Muscle layer of colon (tissue), 2 donors: ENCODE measurements around the gene PPP6R2.
"Not testable (repeated sequence)": the region's sequence is repeated elsewhere in the genome, so short reads cannot be mapped to it uniquely, and the experiment has no call there.

ENCODE experiments used
- H3K27ac ChIP-seq: one replicate; pipeline ENCODE4 v1.7.0; 2013; ENCODE audit warnings: low read depth, mild to moderate bottlenecking, low read length, moderate library complexity
- H3K27me3 ChIP-seq, 2 donors: one replicate each; pipeline ENCODE4 v1.7.0; 2013; ENCODE audit warnings: low read length in 2 of 2, mild to moderate bottlenecking in 2 of 2; ENCODE audit not compliant: insufficient read depth in 2 of 2, control insufficient read depth in 1 of 2
- H3K36me3 ChIP-seq: one replicate; pipeline ENCODE4 v1.7.0; 2013; ENCODE audit warnings: mild to moderate bottlenecking, low read length; ENCODE audit not compliant: insufficient read depth
- H3K4me1 ChIP-seq: one replicate; pipeline ENCODE4 v1.7.0; 2013; ENCODE audit warnings: mild to moderate bottlenecking, low read length; ENCODE audit not compliant: insufficient read depth
- H3K4me3 ChIP-seq, 2 donors: one replicate each; pipeline ENCODE4 v1.7.0; 2013; ENCODE audit warnings: low read length in 2 of 2, low read depth in 1 of 2, mild to moderate bottlenecking in 1 of 2, moderate library complexity in 1 of 2
- H3K9ac ChIP-seq: one replicate; pipeline ENCODE4 v1.7.0; 2013; ENCODE audit warnings: low read length
- H3K9me3 ChIP-seq: one replicate; pipeline ENCODE4 v1.7.0; 2013; ENCODE audit warnings: mild to moderate bottlenecking, low read length
- donor health status: abdominal sarcoma.
- donor health status: Adenocarcinoma of cecum.

Gene PPP6R2

GRCh38 chr22:50398831-50399648, 55.9 kb downstream of the PPP6R2 start:
- Histone ChIP-seq H3K36me3 (peaks cover 22% of the 10 kb centered on the region), H3K9ac (no peak overlapping the region), H3K9me3 (no peaks in the 10 kb centered on the region), H3K4me1 (no peaks in the 10 kb centered on the region), H3K4me3 (no peak overlapping the region), H3K27ac (no peak overlapping the region), H3K27me3 (no peaks in the 10 kb centered on the region)

GRCh38 chr22:50399751-50400331, 56.7 kb downstream of the PPP6R2 start:
- no peak overlapping the region for H3K27ac ChIP-seq
- H3K27me3 ChIP-seq, result no peaks in the 10 kb centered on the region
- H3K36me3 ChIP-seq, result peaks cover 19% of the 10 kb centered on the region
- H3K9ac ChIP-seq, result no peak overlapping the region
- no peak overlapping the region for H3K4me3 ChIP-seq
- H3K9me3 ChIP-seq, result no peaks in the 10 kb centered on the region
- no peaks in the 10 kb centered on the region for H3K4me1 ChIP-seq

- no peak overlapping the region for H3K27ac ChIP-seq
Observed at GRCh38 chr22:50400406-50400805, 57.3 kb downstream of the PPP6R2 start.

GRCh38 chr22:50400931-50401330, 57.8 kb downstream of the PPP6R2 start:
- no peaks in the 10 kb centered on the region for H3K4me1 ChIP-seq
- no peak overlapping the region for H3K9ac ChIP-seq
- H3K27ac ChIP-seq, result no peak overlapping the region
- no peaks in the 10 kb centered on the region for H3K27me3 ChIP-seq
- H3K9me3 ChIP-seq, result no peaks in the 10 kb centered on the region
- H3K36me3 ChIP-seq, result peaks cover 11% of the 10 kb centered on the region
- H3K4me3 ChIP-seq, result no peak overlapping the region

More at GRCh38 chr22:50400406-50400805, 57.3 kb downstream of the PPP6R2 start:
- Histone ChIP-seq H3K9me3 (no peaks in the 10 kb centered on the region), H3K36me3 (peaks cover 14% of the 10 kb centered on the region), H3K9ac (no peak overlapping the region), H3K27me3 (no peaks in the 10 kb centered on the region), H3K4me3 (no peak overlapping the region), H3K4me1 (no peaks in the 10 kb centered on the region)

GRCh38 chr22:50401907-50402306, 58.8 kb downstream of the PPP6R2 start:
- Histone ChIP-seq H3K4me1 (no peaks in the 10 kb centered on the region), H3K36me3 (peaks cover 5% of the 10 kb centered on the region), H3K27ac (no peak overlapping the region), H3K4me3 (no peak overlapping the region), H3K9me3 (no peaks in the 10 kb centered on the region), H3K27me3 (no peaks in the 10 kb centered on the region), H3K9ac (no peak overlapping the region)

GRCh38 chr22:50403701-50404101, 60.6 kb downstream of the PPP6R2 start:
- H3K27ac ChIP-seq, result no peak overlapping the region

GRCh38 chr22:50406416-50407170, 63.5 kb downstream of the PPP6R2 start:
- Histone ChIP-seq H3K4me1 (no peaks in the 10 kb centered on the region), H3K27me3 (no peaks in the 10 kb centered on the region), H3K27ac (no peak overlapping the region), H3K9ac (no peak overlapping the region), H3K9me3 (no peaks in the 10 kb centered on the region), H3K36me3 (peaks cover 7% of the 10 kb centered on the region), H3K4me3 (no peak overlapping the region)

More at GRCh38 chr22:50403701-50404101, 60.6 kb downstream of the PPP6R2 start:
- no peaks in the 10 kb centered on the region for H3K27me3 ChIP-seq
- H3K4me3 ChIP-seq, result no peak overlapping the region
- no peaks in the 10 kb centered on the region for H3K4me1 ChIP-seq
- no peak overlapping the region for H3K9ac ChIP-seq
- no peaks in the 10 kb centered on the region for H3K9me3 ChIP-seq
- peaks cover 12% of the 10 kb centered on the region for H3K36me3 ChIP-seq

GRCh38 chr22:50408311-50408710, 65.2 kb downstream of the PPP6R2 start:
- Histone ChIP-seq H3K4me1 (no peaks in the 10 kb centered on the region), H3K27ac (no peak overlapping the region), H3K9me3 (no peaks in the 10 kb centered on the region), H3K4me3 (no peak overlapping the region), H3K9ac (no peak overlapping the region), H3K36me3 (peaks cover 7% of the 10 kb centered on the region), H3K27me3 (no peaks in the 10 kb centered on the region)

GRCh38 chr22:50408954-50409353, 65.8 kb downstream of the PPP6R2 start:
- not testable (repeated sequence) for H3K27me3 ChIP-seq, H3K27ac ChIP-seq, H3K4me3 ChIP-seq, H3K9ac ChIP-seq, H3K4me1 ChIP-seq, H3K36me3 ChIP-seq, H3K9me3 ChIP-seq

- no peak overlapping the region for H3K4me3 ChIP-seq
- H3K27me3 ChIP-seq, result no peaks in the 10 kb centered on the region
- no peak overlapping the region for H3K27ac ChIP-seq
- no peaks in the 10 kb centered on the region for H3K9me3 ChIP-seq
- H3K9ac ChIP-seq, result no peak overlapping the region
- no peaks in the 10 kb centered on the region for H3K4me1 ChIP-seq
- peaks cover 53% of the 10 kb centered on the region for H3K36me3 ChIP-seq
Observed at GRCh38 chr22:50414476-50415248, 71.5 kb downstream of the PPP6R2 start.

GRCh38 chr22:50415426-50415825, 72.3 kb downstream of the PPP6R2 start:
- Histone ChIP-seq H3K9ac (no peak overlapping the region), H3K27me3 (no peaks in the 10 kb centered on the region), H3K4me1 (no peaks in the 10 kb centered on the region), H3K27ac (no peak overlapping the region), H3K36me3 (peaks cover 61% of the 10 kb centered on the region), H3K4me3 (no peak overlapping the region), H3K9me3 (no peaks in the 10 kb centered on the region)
